Bronchial epithelial cell (primary cell): ENCODE data around the gene TOGARAM2. TPM values are rescaled to one million over a fixed set of nuclear protein-coding genes. Genes with fewer than 3 reads are reported as not detected.

Experiments used
- DNase-seq: peaks from one replicate; pipeline ENCODE4 v3.0.0-alpha.2; 2010; ENCODE audit warnings: low read depth
- FAIRE-seq: peaks from 2 replicates; lab custom pipeline; 2011; peaks lifted over from hg19 to GRCh38; lab: Jason Lieb, UNC
- H3K27me3 ChIP-seq: 2 replicates; pipeline ENCODE4 v1.5.1; 2011; ENCODE audit warnings: low read length; ENCODE audit not compliant: control insufficient read depth, insufficient read depth
- H3K36me3 ChIP-seq: 2 replicates; pipeline ENCODE4 v1.5.1; 2011; ENCODE audit warnings: low read length; ENCODE audit not compliant: control insufficient read depth, insufficient read depth
- H3K4me3 ChIP-seq: 2 replicates; pipeline ENCODE4 v1.5.1; 2011; ENCODE audit warnings: mild to moderate bottlenecking, low read depth, low read length, control low read depth
- total RNA-seq: library from RNA; depleted of rRNA; stranded (reverse); fragments of >200 nt; gene quantifications from 2 replicates; pipeline ENCODE4 v1.2.1, GENCODE V29; 2014
- TF ChIP-seq, protein P1 (sequence below): IDR thresholded peaks from 2 replicates; pipeline ENCODE4 v1.5.1; 2011; ENCODE audit warnings: mild to moderate bottlenecking, moderate library complexity, low read length, control low read depth, inconsistent platforms; ENCODE audit not compliant: insufficient read depth, severe bottlenecking

The TOGARAM2 gene
- total RNA-seq, 1 donor from 2014 or later = not detected

- Histone ChIP-seq H3K36me3 (no peaks in the 10 kb centered on the region), H3K27me3 (no peaks in the 10 kb centered on the region), H3K4me3 (no peak overlapping the region)
- no peak for DNase-seq
- FAIRE-seq = no peak
- TF ChIP-seq, protein P1, sequence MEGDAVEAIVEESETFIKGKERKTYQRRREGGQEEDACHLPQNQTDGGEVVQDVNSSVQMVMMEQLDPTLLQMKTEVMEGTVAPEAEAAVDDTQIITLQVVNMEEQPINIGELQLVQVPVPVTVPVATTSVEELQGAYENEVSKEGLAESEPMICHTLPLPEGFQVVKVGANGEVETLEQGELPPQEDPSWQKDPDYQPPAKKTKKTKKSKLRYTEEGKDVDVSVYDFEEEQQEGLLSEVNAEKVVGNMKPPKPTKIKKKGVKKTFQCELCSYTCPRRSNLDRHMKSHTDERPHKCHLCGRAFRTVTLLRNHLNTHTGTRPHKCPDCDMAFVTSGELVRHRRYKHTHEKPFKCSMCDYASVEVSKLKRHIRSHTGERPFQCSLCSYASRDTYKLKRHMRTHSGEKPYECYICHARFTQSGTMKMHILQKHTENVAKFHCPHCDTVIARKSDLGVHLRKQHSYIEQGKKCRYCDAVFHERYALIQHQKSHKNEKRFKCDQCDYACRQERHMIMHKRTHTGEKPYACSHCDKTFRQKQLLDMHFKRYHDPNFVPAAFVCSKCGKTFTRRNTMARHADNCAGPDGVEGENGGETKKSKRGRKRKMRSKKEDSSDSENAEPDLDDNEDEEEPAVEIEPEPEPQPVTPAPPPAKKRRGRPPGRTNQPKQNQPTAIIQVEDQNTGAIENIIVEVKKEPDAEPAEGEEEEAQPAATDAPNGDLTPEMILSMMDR = no peak
Observed at GRCh38 chr2:29040552-29040951, 59.5 kb downstream of the TOGARAM2 start.

DNA sequence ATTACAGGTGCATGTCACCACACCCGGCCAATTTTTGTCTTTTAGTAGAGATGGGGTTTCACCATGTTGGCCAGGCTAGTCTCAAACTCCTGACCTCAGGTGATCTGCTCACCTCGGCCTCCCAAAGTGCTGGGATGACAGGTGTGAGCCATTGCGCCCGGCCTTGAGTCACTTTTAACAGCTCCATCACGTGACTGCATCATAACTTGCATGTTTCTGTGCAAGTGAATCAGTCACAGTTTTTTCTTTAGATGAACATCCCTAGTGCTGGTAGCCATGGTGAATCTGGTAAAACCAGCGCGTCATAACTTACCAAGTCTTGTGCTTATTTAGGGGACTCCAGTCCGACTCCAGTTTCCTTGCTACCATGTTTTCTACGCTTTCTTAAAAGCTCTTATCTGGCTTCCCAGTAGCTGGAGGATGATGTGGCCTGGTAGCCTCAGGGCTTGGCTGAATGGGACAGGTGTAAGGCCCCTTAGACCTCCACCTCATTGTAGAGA is 60.1 kb downstream of the TOGARAM2 start:
- no peaks in the 10 kb centered on the region for H3K36me3 ChIP-seq
- TF ChIP-seq, protein P1 = no peak
- peaks cover 4% of the 10 kb centered on the region for H3K27me3 ChIP-seq
- FAIRE-seq (no peak), DNase-seq (no peak)
- H3K4me3 ChIP-seq = no peak overlapping the region

DNA sequence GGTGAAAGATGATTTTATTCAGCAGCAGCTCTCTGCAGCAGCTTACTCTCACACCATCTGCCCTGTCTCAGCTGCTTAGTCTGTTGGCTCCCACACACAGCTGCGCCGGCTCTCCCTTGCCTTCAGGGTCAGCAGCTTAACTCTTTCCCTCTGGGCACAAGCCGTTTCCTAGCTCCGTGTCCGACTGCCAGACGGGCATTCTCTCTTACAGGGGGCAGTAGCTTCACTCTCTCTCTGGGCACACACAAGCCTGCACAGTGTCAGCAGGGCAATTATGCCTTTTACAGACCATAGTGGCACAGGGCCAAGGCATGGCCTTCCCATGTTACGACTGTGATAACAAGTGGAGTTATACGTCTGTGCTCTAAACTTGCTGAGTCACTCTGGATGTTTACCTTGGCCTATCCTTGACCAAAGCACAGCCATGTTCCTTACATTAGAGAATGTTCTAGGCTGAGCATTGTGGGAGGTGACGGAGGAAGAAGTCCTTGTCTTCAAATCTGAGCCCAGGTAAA is 61.5 kb downstream of the TOGARAM2 start:
- Histone ChIP-seq H3K36me3 (no peaks in the 10 kb centered on the region), H3K4me3 (no peak overlapping the region), H3K27me3 (peaks cover 4% of the 10 kb centered on the region)
- TF ChIP-seq, protein P1 = no peak
- DNase-seq (no peak), FAIRE-seq (no peak)

DNA sequence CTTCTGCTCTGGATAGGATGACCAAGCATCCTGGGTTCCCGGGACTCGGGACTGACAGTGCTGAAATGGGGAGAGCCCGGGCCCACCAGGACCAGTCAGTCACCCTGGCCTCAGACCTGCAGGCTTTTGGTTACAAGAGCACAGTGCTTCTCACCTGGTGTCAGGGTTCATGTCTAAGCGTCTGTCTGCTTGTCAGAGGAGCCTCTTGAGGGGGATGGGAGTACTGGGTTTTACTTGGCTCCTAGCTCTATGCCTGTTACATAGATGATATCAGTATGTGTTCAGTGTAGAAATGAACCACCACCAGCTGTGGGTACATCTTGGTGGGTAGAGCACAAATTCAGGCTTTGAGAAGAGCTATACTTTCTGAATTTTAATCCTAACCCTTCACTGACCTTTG is 63.4 kb downstream of the TOGARAM2 start:
- H3K27me3 ChIP-seq = peaks cover 4% of the 10 kb centered on the region
- H3K36me3 ChIP-seq = no peaks in the 10 kb centered on the region
- TF ChIP-seq, protein P1 = no peak
- H3K4me3 ChIP-seq = no peak overlapping the region
- DNase-seq (no peak), FAIRE-seq (no peak)

- TF ChIP-seq, protein P1 = no peak
- FAIRE-seq = no peak
Observed at GRCh38 chr2:29046321-29046720, 65.2 kb downstream of the TOGARAM2 start.

More at GRCh38 chr2:29046321-29046720, 65.2 kb downstream of the TOGARAM2 start:
- DNase-seq = no peak
- Histone ChIP-seq H3K27me3 (peaks cover 5% of the 10 kb centered on the region), H3K36me3 (no peaks in the 10 kb centered on the region), H3K4me3 (no peak overlapping the region)
